Measurements from ENCODE around the gene NGF. TPM values are rescaled to one million over a fixed set of nuclear protein-coding genes. Genes with fewer than 3 reads are reported as not detected.

NGF gene
- total and polyA plus RNA-seq, 12 donors = 0.55 to 6.9 (median 1.5) TPM

GRCh38 chr1:115314092-115314491 is 24.0 kb downstream of the NGF start:
- Histone ChIP-seq H3K27me3 (no peaks in the 10 kb centered on the region), H3K27ac (peak overlapping the region in 1 of 5 donors; percentile 6), H3K9me3 (replicated peaks in 1 of 3) (no peaks in the 10 kb centered on the region), H3K4me3 (no peak overlapping the region), H3K36me3 (replicated peaks in 1 of 2) (no peaks in the 10 kb centered on the region), H3K4me1 (replicated peaks in 1 of 2) (no peaks in the 10 kb centered on the region)
- TF ChIP-seq POLR2A (IDR thresholded peaks at IDR 0.05) (no peak), CTCF (IDR thresholded peaks at IDR 0.05) (no peak)
- 39 to 43% (median 41%) methylated on average over 4 of the region's 4 CpGs for WGBS, 4 donors
- no peak for DNase-seq
- intact Hi-C loops (cut with DNase I) = no loop called here

GRCh38 chr1:115313182-115313581 is 24.9 kb downstream of the NGF start:
- no peak for DNase-seq
- Histone ChIP-seq H3K4me1 (replicated peaks in 1 of 2) (no peaks in the 10 kb centered on the region), H3K9me3 (replicated peaks in 1 of 3) (no peaks in the 10 kb centered on the region), H3K4me3 (no peak overlapping the region), H3K27ac (no peak overlapping the region), H3K27me3 (no peaks in the 10 kb centered on the region), H3K36me3 (replicated peaks in 1 of 2) (no peaks in the 10 kb centered on the region)
- TF ChIP-seq CTCF (IDR thresholded peaks at IDR 0.05) = no peak
- no peak for TF ChIP-seq POLR2A (IDR thresholded peaks at IDR 0.05)
- intact Hi-C loops (cut with DNase I) = no loop called here
- WGBS, 4 donors = 73 to 93% (median 91%) methylated on average over 1 of the region's 1 CpG

GRCh38 chr1:115312742-115313141 is 25.3 kb downstream of the NGF start:
- Histone ChIP-seq H3K36me3 (replicated peaks in 1 of 2) (no peaks in the 10 kb centered on the region), H3K27ac (no peak overlapping the region), H3K4me3 (no peak overlapping the region), H3K4me1 (replicated peaks in 1 of 2) (no peaks in the 10 kb centered on the region), H3K9me3 (replicated peaks in 1 of 3) (no peaks in the 10 kb centered on the region), H3K27me3 (no peaks in the 10 kb centered on the region)
- no peak for TF ChIP-seq CTCF (IDR thresholded peaks at IDR 0.05)
- TF ChIP-seq POLR2A (IDR thresholded peaks at IDR 0.05) = no peak
- DNase-seq = no peak
- intact Hi-C loops (cut with DNase I) = no loop called here

- Histone ChIP-seq H3K27ac (no peak overlapping the region), H3K4me1 (replicated peaks in 1 of 2) (no peaks in the 10 kb centered on the region), H3K27me3 (no peaks in the 10 kb centered on the region), H3K36me3 (replicated peaks in 1 of 2) (no peaks in the 10 kb centered on the region), H3K9me3 (replicated peaks in 1 of 3) (no peaks in the 10 kb centered on the region), H3K4me3 (no peak overlapping the region)
- WGBS, 4 donors = 87 to 100% (median 100%) methylated on average over 1 of the region's 1 CpG
- DNase-seq = no peak
- TF ChIP-seq CTCF (IDR thresholded peaks at IDR 0.05) (no peak), POLR2A (IDR thresholded peaks at IDR 0.05) (no peak)
- intact Hi-C loops (cut with DNase I) = no loop called here
Measured at GRCh38 chr1:115311474-115311989, 26.5 kb downstream of the NGF start.

All from adrenal gland (tissue), 12 donors.